ENCODE data around the gene CDCA7.
A peak's percentile ranks its signal among the peaks of the same experiment; 100 is the strongest.
"Not testable (repeated sequence)": the region's sequence is repeated elsewhere in the genome, so short reads cannot be mapped to it uniquely, and the experiment has no call there.

CDCA7 gene

GRCh38 chr2:173358616-173359015 is 3.9 kb downstream of the CDCA7 start:
- no peak for DNase-seq (ENCODE audit: low spot score)

GRCh38 chr2:173359231-173359630 is 4.6 kb downstream of the CDCA7 start:
- DNase-seq (ENCODE audit: low spot score) = no peak

- no peak for DNase-seq (ENCODE audit: low spot score)
These were observed 15.5 kb downstream of the CDCA7 start for GRCh38 chr2:173370198-173370597.

- DNase-seq (ENCODE audit: low spot score) = no peak
These were observed 16.4 kb downstream of the CDCA7 start for GRCh38 chr2:173371023-173371422.

GRCh38 chr2:173373290-173373689 is 18.6 kb downstream of the CDCA7 start:
- DNase-seq (ENCODE audit: low spot score) = no peak

- no peak for DNase-seq (ENCODE audit: low spot score)
These were observed 20.0 kb downstream of the CDCA7 start for GRCh38 chr2:173374634-173375033.

- not testable (repeated sequence) for DNase-seq (ENCODE audit: low spot score)
These were observed 30.9 kb downstream of the CDCA7 start for GRCh38 chr2:173385534-173385933.

- DNase-seq (ENCODE audit: low spot score) = no peak
These were observed 31.5 kb downstream of the CDCA7 start for GRCh38 chr2:173386021-173386737.

GRCh38 chr2:173386738-173387065 is 32.0 kb downstream of the CDCA7 start:
- DNase-seq (ENCODE audit: low spot score) = no peak

GRCh38 chr2:173387079-173387478 is 32.4 kb downstream of the CDCA7 start:
- no peak for DNase-seq (ENCODE audit: low spot score)

GRCh38 chr2:173387660-173388059 is 33.0 kb downstream of the CDCA7 start:
- no peak for DNase-seq (ENCODE audit: low spot score)

- no peak for DNase-seq (ENCODE audit: low spot score)
These were observed 34.1 kb downstream of the CDCA7 start for GRCh38 chr2:173388795-173389194.

GRCh38 chr2:173390036-173390435 is 35.4 kb downstream of the CDCA7 start:
- no peak for DNase-seq (ENCODE audit: low spot score)

- DNase-seq (ENCODE audit: low spot score) = no peak
These were observed 38.1 kb downstream of the CDCA7 start for GRCh38 chr2:173392731-173393130.

- no peak for DNase-seq (ENCODE audit: low spot score)
These were observed 38.5 kb downstream of the CDCA7 start for GRCh38 chr2:173393186-173393585.

GRCh38 chr2:173393636-173394035 is 39.0 kb downstream of the CDCA7 start:
- no peak for DNase-seq (ENCODE audit: low spot score)

GRCh38 chr2:173394091-173394974 is 39.7 kb downstream of the CDCA7 start:
- DNase-seq (ENCODE audit: low spot score) = no peak

GRCh38 chr2:173395567-173396351 is 41.1 kb downstream of the CDCA7 start:
- DNase-seq (ENCODE audit: low spot score) = no peak

- DNase-seq (ENCODE audit: low spot score) = no peak
These were observed 42.9 kb downstream of the CDCA7 start for GRCh38 chr2:173397539-173397938.

GRCh38 chr2:173399229-173399628 is 44.6 kb downstream of the CDCA7 start:
- no peak for DNase-seq (ENCODE audit: low spot score)

- DNase-seq (ENCODE audit: low spot score) = peak; percentile 14
These were observed 46.1 kb downstream of the CDCA7 start for GRCh38 chr2:173400760-173401159.

GRCh38 chr2:173401716-173402326 is 47.1 kb downstream of the CDCA7 start:
- no peak for DNase-seq (ENCODE audit: low spot score)

All from germinal center (tissue), 1 donor.